ENCODE measurements around the gene LRMDA.

LRMDA gene

DNA sequence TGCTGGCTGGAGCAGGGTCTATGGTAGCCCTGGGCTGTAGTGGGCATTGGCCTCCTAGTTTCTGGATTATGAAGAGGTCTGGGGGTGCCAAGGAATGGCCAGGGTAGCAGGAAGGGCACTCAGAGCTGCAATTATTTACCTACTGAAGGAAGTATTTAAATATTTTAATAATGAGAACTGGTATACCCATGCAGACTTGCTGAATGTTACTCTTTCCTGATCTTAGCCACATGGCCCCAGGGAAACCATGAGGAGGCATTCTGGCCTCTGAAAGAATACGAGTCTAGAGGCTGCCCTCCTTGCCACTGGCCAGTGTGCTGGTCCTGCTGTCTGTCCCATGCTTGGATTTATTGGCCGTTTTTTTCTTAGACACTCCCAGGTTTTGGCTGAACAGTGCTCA is 599.7 kb downstream of the LRMDA start:
- DNase-seq (ENCODE audit: low read depth, low spot score) = no peak
- H3K4me3 ChIP-seq (ENCODE audit: low read depth, low read length) = no peak overlapping the region
- TF ChIP-seq, protein P1, sequence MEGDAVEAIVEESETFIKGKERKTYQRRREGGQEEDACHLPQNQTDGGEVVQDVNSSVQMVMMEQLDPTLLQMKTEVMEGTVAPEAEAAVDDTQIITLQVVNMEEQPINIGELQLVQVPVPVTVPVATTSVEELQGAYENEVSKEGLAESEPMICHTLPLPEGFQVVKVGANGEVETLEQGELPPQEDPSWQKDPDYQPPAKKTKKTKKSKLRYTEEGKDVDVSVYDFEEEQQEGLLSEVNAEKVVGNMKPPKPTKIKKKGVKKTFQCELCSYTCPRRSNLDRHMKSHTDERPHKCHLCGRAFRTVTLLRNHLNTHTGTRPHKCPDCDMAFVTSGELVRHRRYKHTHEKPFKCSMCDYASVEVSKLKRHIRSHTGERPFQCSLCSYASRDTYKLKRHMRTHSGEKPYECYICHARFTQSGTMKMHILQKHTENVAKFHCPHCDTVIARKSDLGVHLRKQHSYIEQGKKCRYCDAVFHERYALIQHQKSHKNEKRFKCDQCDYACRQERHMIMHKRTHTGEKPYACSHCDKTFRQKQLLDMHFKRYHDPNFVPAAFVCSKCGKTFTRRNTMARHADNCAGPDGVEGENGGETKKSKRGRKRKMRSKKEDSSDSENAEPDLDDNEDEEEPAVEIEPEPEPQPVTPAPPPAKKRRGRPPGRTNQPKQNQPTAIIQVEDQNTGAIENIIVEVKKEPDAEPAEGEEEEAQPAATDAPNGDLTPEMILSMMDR (IDR thresholded peaks at IDR 0.05; ENCODE audit: low read depth, low read length) = no peak
- in situ Hi-C loops (cut with HindIII; ENCODE audit: low sequenced_read_pairs) = no loop called here

- in situ Hi-C loops (cut with HindIII; ENCODE audit: low sequenced_read_pairs) = no loop called here
- TF ChIP-seq, protein P1 (IDR thresholded peaks at IDR 0.05; ENCODE audit: low read depth, low read length) = no peak
- no peak for DNase-seq (ENCODE audit: low read depth, low spot score)
- no peak overlapping the region for H3K4me3 ChIP-seq (ENCODE audit: low read depth, low read length)
These were observed 600.6 kb downstream of the LRMDA start for GRCh38 chr10:76031769-76032699.

- in situ Hi-C loops (cut with HindIII; ENCODE audit: low sequenced_read_pairs) = no loop called here
- TF ChIP-seq, protein P1 (IDR thresholded peaks at IDR 0.05; ENCODE audit: low read depth, low read length) = no peak
These were observed 601.2 kb downstream of the LRMDA start for GRCh38 chr10:76032700-76033039.

DNA sequence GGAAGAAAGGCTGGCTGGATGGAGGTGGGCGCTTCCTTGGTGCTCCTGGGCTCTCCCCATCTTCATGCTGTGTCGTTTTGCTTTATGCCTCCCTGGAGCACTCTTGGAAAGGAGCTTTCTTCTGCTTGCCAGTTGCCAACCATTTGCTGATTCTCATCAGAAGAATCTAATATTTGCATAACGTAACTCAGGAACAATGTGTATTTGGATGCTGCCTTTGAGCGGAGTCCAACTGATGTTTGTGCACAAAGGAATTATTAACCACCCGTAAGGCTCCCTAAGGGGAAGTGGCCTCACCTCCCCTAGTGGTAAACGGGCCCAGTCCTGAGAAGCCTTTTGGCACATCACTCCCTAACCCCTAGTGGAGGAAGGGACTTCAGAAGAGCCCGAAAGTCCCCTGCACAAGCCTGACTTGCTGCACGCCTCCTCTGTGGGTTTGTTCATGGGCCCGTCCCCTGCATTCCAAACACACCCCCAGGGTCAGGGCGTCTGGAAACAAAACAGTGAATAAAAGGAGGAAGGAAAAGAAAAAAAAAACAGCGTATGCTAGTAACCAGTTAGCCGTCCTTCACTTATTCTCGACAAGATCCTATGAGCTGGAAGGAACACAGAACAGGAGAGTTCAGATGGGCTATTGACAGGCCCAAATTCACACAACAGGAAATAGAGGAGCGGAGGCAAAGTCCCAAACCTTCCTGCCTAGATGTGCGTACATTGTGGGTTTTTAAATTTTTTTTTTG is 602.2 kb downstream of the LRMDA start:
- no peak overlapping the region for H3K4me3 ChIP-seq (ENCODE audit: low read depth, low read length)
- peak; percentile 67 for DNase-seq (ENCODE audit: low read depth, low spot score)
- TF ChIP-seq, protein P1 (IDR thresholded peaks at IDR 0.05; ENCODE audit: low read depth, low read length) = peak; percentile 21
- in situ Hi-C loops (cut with HindIII; ENCODE audit: low sequenced_read_pairs) = no loop called here

More at GRCh38 chr10:76032700-76033039, 601.2 kb downstream of the LRMDA start:
- DNase-seq (ENCODE audit: low read depth, low spot score) = no peak
- H3K4me3 ChIP-seq (ENCODE audit: low read depth, low read length) = no peak overlapping the region

- in situ Hi-C loops (cut with HindIII; ENCODE audit: low sequenced_read_pairs) = no loop called here
- no peak overlapping the region for H3K4me3 ChIP-seq (ENCODE audit: low read depth, low read length)
- TF ChIP-seq, protein P1 (IDR thresholded peaks at IDR 0.05; ENCODE audit: low read depth, low read length) = no peak
- DNase-seq (ENCODE audit: low read depth, low spot score) = no peak
These were observed 603.2 kb downstream of the LRMDA start for GRCh38 chr10:76034353-76035205.

Data from astrocyte of the spinal cord (primary cell).